HuH-7 (cell line): ENCODE data around the gene KCNH1.

Experiments used
- DNase-seq: peaks from one replicate; pipeline ENCODE4 v3.0.0; 2011; ENCODE audit warnings: low spot score

KCNH1 gene

GRCh38 chr1:210797422-210797821 lies 336.5 kb downstream of the KCNH1 start:
- DNase-seq: no peak

GRCh38 chr1:210796421-210796820 lies 337.5 kb downstream of the KCNH1 start:
- DNase-seq: no peak

DNA sequence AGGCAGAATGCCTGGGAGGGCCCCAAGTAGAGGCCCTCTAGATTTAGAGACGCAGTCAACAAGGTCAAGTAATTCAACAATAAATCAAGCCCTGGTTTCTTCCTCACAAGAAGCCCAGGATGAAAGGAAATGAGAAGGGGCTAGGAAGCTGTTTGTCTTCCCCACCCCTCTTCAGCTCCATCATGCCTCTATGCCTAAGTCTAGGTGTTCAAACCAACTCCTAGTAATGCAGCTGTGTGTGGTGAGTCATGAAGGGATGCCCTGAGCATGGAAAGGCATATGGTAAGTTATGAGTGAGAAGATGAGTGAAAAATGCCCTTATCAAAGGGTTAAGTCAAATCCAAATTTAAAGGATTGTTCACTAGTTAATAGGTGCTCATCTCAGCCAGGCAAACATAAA lies 339.5 kb downstream of the KCNH1 start:
- DNase-seq: no peak

DNA sequence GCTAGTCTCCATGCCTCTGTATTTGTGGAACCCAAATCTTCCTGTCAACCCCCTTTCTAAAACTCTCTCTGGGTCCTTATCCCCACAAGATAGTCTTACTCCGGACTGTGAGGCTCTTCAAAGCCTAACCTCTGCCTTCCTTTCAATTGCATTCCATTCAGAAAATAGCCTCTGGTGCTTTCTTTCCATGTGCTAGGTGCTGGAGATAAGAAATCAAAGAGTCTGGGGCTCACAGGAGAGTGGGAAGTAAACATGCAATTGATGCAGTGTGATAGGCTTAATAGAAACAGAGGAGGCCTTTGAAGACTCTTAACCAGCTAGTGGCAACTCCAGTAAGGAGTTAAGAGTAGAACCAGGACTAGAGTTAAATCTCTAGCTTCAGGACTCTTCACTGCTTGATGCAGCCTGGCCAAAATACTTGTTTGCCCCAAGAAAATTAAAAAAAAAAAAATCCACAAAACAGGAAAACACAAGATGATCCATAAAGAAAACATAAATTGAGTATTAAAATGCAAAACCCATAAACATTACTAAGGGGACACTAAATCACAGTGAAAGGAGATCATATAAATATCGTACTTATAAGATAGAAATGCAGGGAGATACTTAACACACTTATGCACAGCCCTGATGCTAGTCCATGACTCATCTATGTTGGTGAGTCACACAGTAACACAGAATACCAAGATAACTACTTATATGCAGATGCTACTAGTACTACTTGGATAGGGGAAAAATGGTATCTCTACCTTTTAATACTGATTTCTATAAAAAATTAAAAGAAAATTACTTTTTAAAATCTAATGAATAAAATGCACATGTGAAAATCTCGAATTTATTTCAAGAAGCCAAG lies 341.5 kb downstream of the KCNH1 start:
- no peak for DNase-seq

DNA sequence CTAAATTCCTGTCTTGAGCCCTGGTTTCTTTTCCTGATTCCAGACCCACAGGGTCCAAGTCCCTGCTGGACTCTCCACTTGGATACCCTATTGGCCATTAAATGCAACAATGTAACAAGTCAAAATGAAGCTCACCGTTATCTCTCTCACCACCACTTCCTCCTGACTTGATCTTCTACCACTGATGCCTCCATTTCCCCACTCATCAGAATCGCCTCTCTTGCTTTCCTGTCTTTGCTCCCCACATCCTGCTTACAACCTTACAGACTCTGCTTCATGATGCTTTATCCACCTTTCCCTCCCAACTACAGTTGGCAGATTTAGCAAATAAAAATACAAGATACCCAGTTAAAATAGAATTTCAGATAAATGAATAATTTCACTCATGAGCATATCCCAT lies 343.8 kb downstream of the KCNH1 start:
- DNase-seq: no peak

- no peak for DNase-seq
These were observed 346.1 kb downstream of the KCNH1 start for GRCh38 chr1:210787800-210788199.

- no peak for DNase-seq
These were observed 347.4 kb downstream of the KCNH1 start for GRCh38 chr1:210786546-210786945.

GRCh38 chr1:210783925-210784324 lies 350.0 kb downstream of the KCNH1 start:
- no peak for DNase-seq

DNA sequence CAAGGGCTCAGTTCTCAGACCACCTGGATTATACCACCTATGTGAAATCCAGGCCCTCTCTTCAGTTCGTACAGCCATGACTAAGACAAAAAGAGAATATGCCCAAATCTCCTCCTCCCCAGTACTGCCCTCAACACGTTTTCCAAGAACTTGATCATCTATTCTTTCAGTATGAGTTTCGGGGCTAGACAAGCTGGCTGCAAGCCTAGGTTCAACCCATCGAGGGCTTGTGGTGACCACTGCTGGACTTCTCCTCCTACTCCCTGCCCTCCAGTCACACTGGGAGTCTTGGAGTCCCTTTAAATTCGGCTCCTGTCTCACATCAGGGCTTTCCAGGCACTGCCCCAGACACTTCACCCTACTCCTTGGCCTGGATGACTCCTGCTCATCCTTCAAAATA lies 352.3 kb downstream of the KCNH1 start:
- DNase-seq: no peak

DNA sequence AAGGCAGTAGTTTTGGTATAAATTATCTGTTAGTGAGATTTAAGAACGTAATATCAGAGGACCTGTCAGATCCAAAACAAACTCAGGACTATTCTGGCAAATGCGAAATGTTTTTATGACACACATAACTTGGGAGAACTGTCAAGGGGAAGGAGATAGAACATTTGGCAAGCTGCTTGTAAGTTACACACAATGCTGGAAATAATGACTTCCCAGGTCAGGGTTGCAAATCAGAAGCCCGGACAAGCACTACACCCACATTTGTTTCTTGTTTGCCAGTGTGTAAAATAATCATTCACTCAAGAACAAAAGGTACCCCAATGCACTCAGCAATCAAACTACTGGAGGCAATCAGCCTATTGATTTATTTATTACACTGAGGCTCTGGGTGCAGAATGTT lies 354.7 kb downstream of the KCNH1 start:
- no peak for DNase-seq

DNA sequence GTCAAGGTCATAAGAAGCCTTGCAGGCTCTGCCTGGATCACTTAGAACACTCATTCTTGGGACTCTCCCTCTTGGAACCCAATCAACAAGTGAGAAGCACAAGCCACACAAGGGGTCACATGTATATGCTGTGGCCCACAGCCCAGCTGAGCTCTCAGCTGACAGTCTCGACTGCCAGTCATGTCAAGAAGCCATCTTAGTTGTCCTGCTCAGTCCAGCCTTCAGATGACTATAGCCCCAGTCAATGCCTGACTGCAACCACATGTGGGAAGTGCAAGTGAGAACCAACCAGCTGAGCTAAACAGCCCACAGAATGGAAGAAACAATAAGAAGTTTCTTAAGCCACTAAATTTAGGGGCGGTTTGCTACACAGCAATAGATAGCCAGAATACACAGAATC lies 356.0 kb downstream of the KCNH1 start:
- DNase-seq: no peak

GRCh38 chr1:210776712-210777111 lies 357.2 kb downstream of the KCNH1 start:
- DNase-seq: no peak

GRCh38 chr1:210775289-210775688 lies 358.7 kb downstream of the KCNH1 start:
- DNase-seq: no peak

DNA sequence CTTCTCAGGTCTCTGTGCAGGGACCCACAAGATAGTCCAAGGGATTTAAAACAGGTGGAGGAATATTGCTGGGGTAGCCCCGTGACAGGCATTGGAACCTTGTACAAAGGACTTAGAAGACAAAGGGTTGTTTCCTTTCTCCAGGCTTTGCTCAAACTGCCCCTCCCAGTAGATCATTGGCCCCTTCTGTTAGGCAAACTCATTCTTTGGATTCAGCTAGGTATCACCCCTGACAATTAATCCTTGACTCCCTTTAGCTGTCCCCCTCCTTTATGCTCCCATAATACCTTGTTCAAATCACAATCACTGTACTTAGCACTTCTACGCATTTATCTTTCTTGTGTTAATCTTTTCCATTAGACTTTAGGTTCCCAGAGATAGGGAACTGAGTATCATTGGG lies 360.5 kb downstream of the KCNH1 start:
- no peak for DNase-seq

DNA sequence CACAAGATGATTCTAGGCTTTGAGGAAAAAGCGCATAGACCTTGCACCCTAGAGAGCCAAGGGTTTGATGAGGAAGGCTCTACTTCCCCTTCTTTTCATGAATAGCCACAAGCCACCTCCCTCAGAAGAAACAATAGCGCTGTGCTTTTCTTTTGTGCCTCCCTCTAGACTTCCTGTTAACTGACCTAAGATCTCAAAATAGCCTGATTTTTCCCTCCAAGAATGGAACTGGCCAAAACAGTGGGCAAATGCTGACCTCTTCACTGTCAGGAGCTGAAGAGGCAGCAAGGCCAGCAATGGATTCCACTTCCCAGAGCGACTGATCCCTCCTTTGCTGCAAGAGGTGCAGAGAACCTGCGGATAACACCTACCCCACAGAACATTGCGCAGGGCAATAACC lies 362.8 kb downstream of the KCNH1 start:
- no peak for DNase-seq

DNA sequence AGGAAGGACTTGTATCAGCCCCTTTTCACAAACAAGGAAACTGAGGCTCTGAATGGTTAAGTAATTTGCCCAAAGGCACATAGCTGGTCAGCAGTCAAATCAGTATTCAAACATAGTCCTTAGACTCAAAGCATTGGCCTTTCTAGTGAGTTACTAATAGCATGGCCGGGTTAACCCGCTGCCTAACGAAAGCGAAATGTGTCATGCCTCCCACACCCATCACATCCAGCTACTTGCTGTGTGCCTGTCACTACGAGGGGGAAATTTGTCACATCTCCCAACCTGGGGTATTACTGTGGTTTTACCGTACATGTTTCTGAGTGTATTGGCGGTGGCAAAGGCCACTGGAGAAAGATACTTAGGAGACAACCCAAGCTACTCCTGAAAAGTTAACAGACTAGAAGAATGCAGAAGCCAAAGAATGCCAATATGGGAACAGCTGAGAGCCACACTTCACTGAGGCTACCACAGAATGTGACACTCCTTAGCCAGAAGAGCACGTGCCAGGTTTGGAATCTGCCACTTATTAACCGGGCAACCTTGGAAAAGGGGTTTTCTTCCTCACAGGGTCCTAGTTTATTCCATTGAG lies 363.5 kb downstream of the KCNH1 start:
- no peak for DNase-seq

DNA sequence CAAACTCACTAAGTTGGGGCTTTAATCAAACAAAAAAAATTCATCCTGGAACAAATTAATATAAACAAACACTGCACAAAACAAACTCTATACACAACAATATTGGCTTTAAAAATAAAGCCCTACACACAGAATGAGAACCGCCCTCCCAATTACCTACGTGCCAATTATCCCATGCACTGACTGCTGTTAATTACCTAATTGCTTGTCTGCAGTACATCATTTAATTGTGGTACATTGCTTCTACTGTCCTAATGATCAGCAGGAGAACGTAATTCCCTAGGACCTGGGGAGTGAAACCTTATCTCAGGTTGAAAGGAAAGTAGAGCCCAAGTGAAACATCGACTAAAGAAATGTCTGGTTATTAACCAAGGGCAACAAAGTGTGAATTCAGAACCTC lies 364.5 kb downstream of the KCNH1 start:
- DNase-seq: no peak

- DNase-seq: no peak
These were observed 369.4 kb downstream of the KCNH1 start for GRCh38 chr1:210764536-210764935.

DNA sequence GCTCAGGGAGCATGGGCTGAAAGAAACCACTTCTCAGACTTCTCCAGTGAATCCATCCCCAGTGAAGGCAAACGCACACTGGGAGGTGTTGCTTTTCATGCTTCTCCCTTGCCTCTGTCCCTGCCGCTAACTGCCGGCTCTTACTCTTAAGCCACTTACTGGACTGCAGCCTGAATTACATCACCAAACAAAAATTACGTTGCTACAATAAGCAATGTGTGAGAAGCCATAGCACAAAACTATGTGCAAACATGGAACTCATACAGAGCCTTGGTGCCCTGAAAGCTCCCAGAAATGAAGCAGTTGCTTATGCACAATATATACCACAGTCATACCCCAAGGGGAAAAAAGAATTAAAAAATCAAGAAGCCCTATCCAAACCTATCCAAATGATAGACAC lies 375.2 kb downstream of the KCNH1 start:
- no peak for DNase-seq

DNA sequence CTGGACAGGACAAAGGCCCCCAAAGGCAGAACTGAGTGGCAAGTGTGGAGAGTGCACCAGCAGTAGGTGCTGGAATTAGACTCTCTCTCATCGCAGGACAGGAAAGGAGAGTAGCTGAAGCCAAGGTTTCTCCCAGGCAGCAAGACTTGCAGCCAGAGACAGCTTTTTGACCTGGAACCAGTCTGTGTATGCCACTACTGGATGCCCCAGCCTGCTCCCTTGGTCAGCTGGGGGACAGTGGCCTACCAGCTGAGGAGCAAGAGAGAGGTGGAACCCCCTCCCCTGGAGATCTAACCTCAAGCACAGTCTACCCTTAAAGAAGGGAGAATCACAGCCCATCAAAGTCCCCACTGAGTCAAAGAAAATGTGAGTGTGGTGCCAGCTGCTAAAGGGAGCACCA lies 375.7 kb downstream of the KCNH1 start:
- no peak for DNase-seq

GRCh38 chr1:210757677-210758076 lies 376.3 kb downstream of the KCNH1 start:
- no peak for DNase-seq

GRCh38 chr1:210755991-210756659 lies 377.8 kb downstream of the KCNH1 start:
- DNase-seq: no peak
